HCT116 (cell line): Measurements from ENCODE around the gene RIMS1. TPM values are rescaled to one million over a fixed set of nuclear protein-coding genes. Genes with fewer than 3 reads are reported as not detected.

ENCODE experiments used
- ATAC-seq: fragments of 200-7000 bp; cut with Tn5 transposase; 2 replicates; pipeline ENCODE4 v1.9.1; 2020; ENCODE audit warnings: mild to moderate bottlenecking, moderate library complexity
- BruUV-seq: library from RNA; stranded (reverse); fragments of 400-500 nt; replicated peaks from 2 replicates; lab custom pipeline; 2021; lab: Mats Ljungman, UMichigan
- CTCF ChIA-PET: fragments of 300-600 bp; sonication (Branson Sonifier 250); formaldehyde crosslinking; loops from one replicate; lab custom pipeline; 2021; ENCODE audit warnings: antibody characterized with exemption; lab: Charles Lee
- POLR2A ChIA-PET: fragments of 300-600, 350-600 bp; sonication (Branson Sonifier 250); formaldehyde crosslinking; loops from one replicate; lab custom pipeline; 2021; ENCODE audit warnings: antibody characterized with exemption; lab: Charles Lee
- RAD21 ChIA-PET, 2 experiments: fragments of 300-600 bp; sonication (Branson Sonifier 250); formaldehyde crosslinking; loops; one replicate each; lab custom pipeline; 2023; ENCODE audit warnings: low total read pairs in 2 of 2; ENCODE audit not compliant: uncharacterized antibody in 2 of 2, unreplicated experiment in 2 of 2, low non-redundant PET in 1 of 2; lab: Charles Lee
- DNase-seq: peaks from one replicate; pipeline ENCODE4 v3.0.0-alpha.2; 2010; ENCODE audit warnings: low read depth, low spot score
- H2AFZ ChIP-seq: fragments of 200-600 bp; shearing (Covaris generic), sonication (generic); 2 replicates; pipeline ENCODE4 v1.6.1; 2017; ENCODE audit warnings: low read depth, mixed run types, mixed read lengths, antibody characterized with exemption, low read length; ENCODE audit not compliant: poor library complexity, severe bottlenecking
- H3K27ac ChIP-seq: 2 replicates; pipeline ENCODE4 v1.5.1; 2012; ENCODE audit warnings: low read depth, low read length
- H3K27me3 ChIP-seq: fragments of 200-600 bp; sonication (generic); 2 replicates; pipeline ENCODE4 v1.6.1; 2016; ENCODE audit warnings: mixed run types, low read length, mixed read lengths; ENCODE audit not compliant: insufficient read depth
- H3K36me3 ChIP-seq, 2 experiments: fragments of 200-500 bp in 1 of 2; fragments of 200-600 bp in 1 of 2; sonication (Bioruptor generic) in 1 of 2; sonication (generic) in 1 of 2; 2 replicates each; pipeline versions ENCODE4 v1.5.1 to v1.6.1; 2014 to 2016; ENCODE audit warnings: low read length in 2 of 2, inconsistent platforms in 1 of 2, mixed read lengths in 1 of 2, mixed run types in 1 of 2; ENCODE audit not compliant: insufficient read depth in 2 of 2, control insufficient read depth in 1 of 2
- H3K4me1 ChIP-seq, 2 experiments: fragments of 200-600 bp in 1 of 2; sonication (generic) in 1 of 2; 2 replicates each; pipeline versions ENCODE4 v1.5.1 to v1.6.1; 2012 to 2017; ENCODE audit warnings: low read length in 2 of 2, inconsistent platforms in 1 of 2, mild to moderate bottlenecking in 1 of 2, mixed read lengths in 1 of 2, mixed run types in 1 of 2, moderate library complexity in 1 of 2; ENCODE audit not compliant: insufficient read depth in 2 of 2, control insufficient read depth in 1 of 2
- H3K4me2 ChIP-seq: fragments of 200-600 bp; sonication (generic); 2 replicates; pipeline ENCODE4 v1.6.1; 2017; ENCODE audit warnings: mixed run types, low read length, mixed read lengths
- H3K4me3 ChIP-seq, 2 experiments: fragments of 200-600 bp in 1 of 2; sonication (generic) in 1 of 2; replicated peaks in 1 of 2; 2 replicates each; pipeline ENCODE4 v1.5.1; 2011 to 2016; ENCODE audit warnings: low read length in 2 of 2, control low read depth in 1 of 2, low read depth in 1 of 2, mild to moderate bottlenecking in 1 of 2, mixed read lengths in 1 of 2, mixed run types in 1 of 2
- H3K79me2 ChIP-seq: fragments of 200-600 bp; sonication (generic); 2 replicates; pipeline ENCODE4 v1.6.1; 2017; ENCODE audit warnings: mild to moderate bottlenecking, mixed run types, low read length, moderate library complexity, mixed read lengths; ENCODE audit not compliant: insufficient read depth
- H3K9ac ChIP-seq: fragments of 200-600 bp; sonication (generic); 2 replicates; pipeline ENCODE4 v1.6.1; 2016; ENCODE audit warnings: low read length, mixed read lengths
- H3K9me2 ChIP-seq: fragments of 200-600 bp; sonication (generic), shearing (Covaris generic); 2 replicates; pipeline ENCODE4 v1.6.1; 2017; ENCODE audit warnings: mixed run types, mild to moderate bottlenecking, moderate library complexity; ENCODE audit not compliant: insufficient read depth
- H3K9me3 ChIP-seq, 2 experiments: fragments of 200-500 bp in 1 of 2; fragments of 200-600 bp in 1 of 2; sonication (Bioruptor generic) in 1 of 2; sonication (generic) in 1 of 2; 2 replicates each; pipeline ENCODE4 v1.6.1; 2014 to 2017; ENCODE audit warnings: low read length in 2 of 2, mixed read lengths in 2 of 2, inconsistent platforms in 1 of 2, low read depth in 1 of 2, mild to moderate bottlenecking in 1 of 2, mixed run types in 1 of 2, moderate library complexity in 1 of 2; ENCODE audit not compliant: control insufficient read depth in 1 of 2, insufficient read depth in 1 of 2
- H4K20me1 ChIP-seq: fragments of 200-600 bp; sonication (generic), shearing (Covaris generic); 2 replicates; pipeline ENCODE4 v1.6.1; 2017; ENCODE audit warnings: mixed run types, mild to moderate bottlenecking, moderate library complexity; ENCODE audit not compliant: insufficient read depth
- ELF1 ChIP-seq: IDR thresholded peaks from 2 replicates; pipeline ENCODE4 v1.6.1; 2012; ENCODE audit warnings: low read depth, borderline replicate concordance
- EZH2 ChIP-seq: fragments of 200-600 bp; sonication (generic); IDR thresholded peaks from 2 replicates; pipeline ENCODE4 v1.6.1; 2017; ENCODE audit warnings: antibody characterized with exemption, mixed run types
- EZH2phosphoT487 ChIP-seq: fragments of 200-600 bp; IDR thresholded peaks from 2 replicates; pipeline ENCODE4 v1.6.1; 2018; ENCODE audit warnings: antibody characterized with exemption, borderline replicate concordance
- FOSL1 ChIP-seq: IDR thresholded peaks from 2 replicates; pipeline ENCODE4 v1.6.1; 2012; ENCODE audit warnings: low read depth
- RAD21 ChIP-seq: IDR thresholded peaks from 2 replicates; pipeline ENCODE4 v1.6.1; 2012; ENCODE audit warnings: low read depth, mild to moderate bottlenecking
- SIN3A ChIP-seq: IDR thresholded peaks from 2 replicates; pipeline ENCODE4 v1.6.1; 2012; ENCODE audit warnings: low read depth
- SRF ChIP-seq: IDR thresholded peaks from 2 replicates; pipeline ENCODE4 v1.6.1; 2012; ENCODE audit warnings: low read depth
- TCF7L2 ChIP-seq: IDR thresholded peaks from 2 replicates; pipeline ENCODE4 v1.7.0; 2011; ENCODE audit warnings: borderline replicate concordance, inconsistent platforms; ENCODE audit not compliant: insufficient read depth, insufficient read length; ENCODE audit errors: extremely low read depth
- ZBTB33 ChIP-seq: IDR thresholded peaks from 2 replicates; pipeline ENCODE4 v1.6.1; 2011; ENCODE audit warnings: mild to moderate bottlenecking, low read length, moderate library complexity; ENCODE audit not compliant: insufficient replicate concordance; ENCODE audit errors: extremely low read depth
- intact Hi-C: fragments of 100-400 bp; cut with micrococcal nuclease; formaldehyde crosslinking; loops from 2 replicates; pipeline ENCODE4 v1.10.0; 2022
- total RNA-seq: library from RNA; stranded (reverse); gene quantifications from one replicate; pipeline ENCODE4 v1.2.1, GENCODE V29; 2021; ENCODE audit not compliant: unreplicated experiment
- TF ChIP-seq, protein P1 (sequence below): IDR thresholded peaks from 2 replicates; pipeline ENCODE4 v1.6.1; 2012
- TF ChIP-seq, protein P2 (sequence below): IDR thresholded peaks from 2 replicates; pipeline ENCODE4 v1.6.1; 2012; ENCODE audit warnings: low read depth

Gene RIMS1
- total RNA-seq, 1 experiment from 2014 or later = not detected

GRCh38 chr6:71888756-71889340 lies 2.5 kb downstream of the RIMS1 start:
- no TSS peak for BruUV-seq
- RAD21 ChIA-PET = no interaction called here
- intact Hi-C loops = no loop called here
- CTCF ChIA-PET = no interaction called here
- Histone ChIP-seq H2AFZ (no peak overlapping the region), H3K4me2 (no peak overlapping the region), H3K27ac (no peak overlapping the region), H3K9me3 (peaks cover 0 to 3% of the 10 kb centered on the region in 2 experiments; a peak in 1 of 4 replicates), H3K79me2 (no peaks in the 10 kb centered on the region), H4K20me1 (no peaks in the 10 kb centered on the region), H3K4me3 (no peak overlapping the region), H3K9ac (no peak overlapping the region), H3K9me2 (no peaks in the 10 kb centered on the region), H3K36me3 (no peaks in the 10 kb centered on the region), H3K27me3 (no peaks in the 10 kb centered on the region), H3K4me1 (no peaks in the 10 kb centered on the region)
- no peak for DNase-seq
- POLR2A ChIA-PET = no interaction called here
- TF ChIP-seq ELF1 = no peak
- TF ChIP-seq EZH2 = no peak
- TF ChIP-seq SIN3A = no peak
- TF ChIP-seq, protein P1, sequence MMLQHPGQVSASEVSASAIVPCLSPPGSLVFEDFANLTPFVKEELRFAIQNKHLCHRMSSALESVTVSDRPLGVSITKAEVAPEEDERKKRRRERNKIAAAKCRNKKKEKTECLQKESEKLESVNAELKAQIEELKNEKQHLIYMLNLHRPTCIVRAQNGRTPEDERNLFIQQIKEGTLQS = no peak
- TF ChIP-seq SRF = no peak
- TF ChIP-seq, protein P2, sequence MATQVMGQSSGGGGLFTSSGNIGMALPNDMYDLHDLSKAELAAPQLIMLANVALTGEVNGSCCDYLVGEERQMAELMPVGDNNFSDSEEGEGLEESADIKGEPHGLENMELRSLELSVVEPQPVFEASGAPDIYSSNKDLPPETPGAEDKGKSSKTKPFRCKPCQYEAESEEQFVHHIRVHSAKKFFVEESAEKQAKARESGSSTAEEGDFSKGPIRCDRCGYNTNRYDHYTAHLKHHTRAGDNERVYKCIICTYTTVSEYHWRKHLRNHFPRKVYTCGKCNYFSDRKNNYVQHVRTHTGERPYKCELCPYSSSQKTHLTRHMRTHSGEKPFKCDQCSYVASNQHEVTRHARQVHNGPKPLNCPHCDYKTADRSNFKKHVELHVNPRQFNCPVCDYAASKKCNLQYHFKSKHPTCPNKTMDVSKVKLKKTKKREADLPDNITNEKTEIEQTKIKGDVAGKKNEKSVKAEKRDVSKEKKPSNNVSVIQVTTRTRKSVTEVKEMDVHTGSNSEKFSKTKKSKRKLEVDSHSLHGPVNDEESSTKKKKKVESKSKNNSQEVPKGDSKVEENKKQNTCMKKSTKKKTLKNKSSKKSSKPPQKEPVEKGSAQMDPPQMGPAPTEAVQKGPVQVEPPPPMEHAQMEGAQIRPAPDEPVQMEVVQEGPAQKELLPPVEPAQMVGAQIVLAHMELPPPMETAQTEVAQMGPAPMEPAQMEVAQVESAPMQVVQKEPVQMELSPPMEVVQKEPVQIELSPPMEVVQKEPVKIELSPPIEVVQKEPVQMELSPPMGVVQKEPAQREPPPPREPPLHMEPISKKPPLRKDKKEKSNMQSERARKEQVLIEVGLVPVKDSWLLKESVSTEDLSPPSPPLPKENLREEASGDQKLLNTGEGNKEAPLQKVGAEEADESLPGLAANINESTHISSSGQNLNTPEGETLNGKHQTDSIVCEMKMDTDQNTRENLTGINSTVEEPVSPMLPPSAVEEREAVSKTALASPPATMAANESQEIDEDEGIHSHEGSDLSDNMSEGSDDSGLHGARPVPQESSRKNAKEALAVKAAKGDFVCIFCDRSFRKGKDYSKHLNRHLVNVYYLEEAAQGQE = no peak
- TF ChIP-seq FOSL1 = no peak
- no peak for TF ChIP-seq RAD21
- no peak for TF ChIP-seq EZH2phosphoT487
- TF ChIP-seq ZBTB33 = no peak
- TF ChIP-seq TCF7L2 = no peak
- ATAC-seq = no peak
